T-cell (primary cell): Measurements from ENCODE around the gene DCPS. TPM values are rescaled to one million over a fixed set of nuclear protein-coding genes. Genes with fewer than 3 reads are reported as not detected.
A peak's percentile ranks its signal among the peaks of the same experiment; 100 is the strongest.
"Not testable (repeated sequence)": the region's sequence is repeated elsewhere in the genome, so short reads cannot be mapped to it uniquely, and the experiment has no call there.

ENCODE experiments used
- ATAC-seq, 4 experiments: fragments of 200-7000 bp in 3 of 4; fragments of 150-1000 bp in 1 of 4; cut with Tn5 transposase; replicated peaks in 1 of 4; 1 replicate in 3 of 4; 2 replicates in 1 of 4; pipeline ENCODE4 v1.10.0; 2021; ENCODE audit warnings: moderate library complexity in 3 of 4, mild to moderate bottlenecking in 2 of 4, moderate number of reproducible peaks in 1 of 4
- CTCF ChIA-PET, 2 donors: fragments of 300-600 bp; sonication (Branson Sonifier 250); formaldehyde crosslinking; loops; one replicate each; lab custom pipeline; 2022; ENCODE audit warnings: antibody characterized with exemption in 2 of 2; lab: Charles Lee
- POLR2A ChIA-PET, 2 donors: fragments of 300-600 bp; sonication (Branson Sonifier 250); formaldehyde crosslinking; loops; one replicate each; lab custom pipeline; 2022; ENCODE audit warnings: antibody characterized with exemption in 2 of 2; lab: Charles Lee
- DNase-seq, 35 experiments: peaks; one replicate each; pipeline versions ENCODE4 v3.0.0 to v3.0.0-alpha.2; 2013 to 2023
- H3K27ac ChIP-seq: one replicate; pipeline ENCODE4 v1.5.1; 2013; ENCODE audit warnings: low read length
- H3K27me3 ChIP-seq, 2 experiments: replicated peaks in 1 of 2; 1 replicate in 1 of 2; 2 replicates in 1 of 2; pipeline versions ENCODE4 v1.6.1 to v1.7.0; 2013; ENCODE audit warnings: low read length in 1 of 2, mixed read lengths in 1 of 2; ENCODE audit not compliant: control insufficient read depth in 2 of 2, insufficient read depth in 2 of 2; ENCODE audit errors: extremely low read depth in 1 of 2
- H3K36me3 ChIP-seq, 2 donors: 1 replicate in 1 of 2; 2 replicates in 1 of 2; pipeline versions ENCODE4 v1.6.1 to v1.7.0; 2013; ENCODE audit warnings: low read length in 1 of 2; ENCODE audit not compliant: control insufficient read depth in 2 of 2, insufficient read depth in 1 of 2; ENCODE audit errors: extremely low read depth in 1 of 2
- H3K4me1 ChIP-seq, 2 experiments: 1 replicate in 1 of 2; 2 replicates in 1 of 2; pipeline versions ENCODE4 v1.6.1 to v1.7.0; 2013; ENCODE audit warnings: low read length in 2 of 2, mixed read lengths in 1 of 2; ENCODE audit not compliant: insufficient read depth in 2 of 2, control insufficient read depth in 1 of 2; ENCODE audit errors: extremely low read depth in 1 of 2
- H3K4me3 ChIP-seq, 2 donors: 1 replicate in 1 of 2; 2 replicates in 1 of 2; pipeline versions ENCODE4 v1.5.1 to v1.7.0; 2013; ENCODE audit warnings: mild to moderate bottlenecking in 2 of 2, low read length in 1 of 2, moderate library complexity in 1 of 2; ENCODE audit not compliant: control insufficient read depth in 1 of 2; ENCODE audit errors: extremely low read depth in 1 of 2
- H3K9me3 ChIP-seq: 2 replicates; pipeline ENCODE4 v1.7.0; 2013
- H3K27ac Mint-ChIP-seq, 2 donors: one replicate each; pipeline ENCODE4 v1.8.0; 2020 to 2021; ENCODE audit warnings: mild to moderate bottlenecking in 2 of 2, mixed read lengths in 2 of 2
- H3K27me3 Mint-ChIP-seq, 2 donors: one replicate each; pipeline ENCODE4 v1.8.0; 2021 to 2022; ENCODE audit warnings: mixed read lengths in 2 of 2
- H3K36me3 Mint-ChIP-seq: one replicate; pipeline ENCODE4 v1.8.0; 2021; ENCODE audit warnings: mixed read lengths
- H3K4me1 Mint-ChIP-seq, 3 donors: one replicate each; pipeline ENCODE4 v1.8.0; 2020 to 2022; ENCODE audit warnings: mixed read lengths in 3 of 3, mild to moderate bottlenecking in 1 of 3
- H3K4me3 Mint-ChIP-seq, 3 donors: one replicate each; pipeline ENCODE4 v1.8.0; 2020 to 2022; ENCODE audit warnings: mild to moderate bottlenecking in 3 of 3, mixed read lengths in 3 of 3, moderate library complexity in 3 of 3
- H3K9me3 Mint-ChIP-seq, 3 donors: one replicate each; pipeline ENCODE4 v1.8.0; 2020 to 2022; ENCODE audit warnings: mixed read lengths in 3 of 3
- WGBS: methylation state at CpG from one replicate; pipeline ENCODE4 v1.1.5; 2013; ENCODE audit warnings: missing lambda C conversion rate; ENCODE audit not compliant: insufficient coverage; 5-methylcytosine and 5-hydroxymethylcytosine counted together
- total RNA-seq, 35 experiments: library from RNA in 6 of 35; stranded (reverse) in 6 of 35; fragments of 120-200 nt in 1 of 35; gene quantifications; one replicate each; pipeline versions ENCODE4 v1.2.1 to v1.2.4 and lab custom pipeline; 2013 to 2026

DCPS gene
- total RNA-seq, 5 donors from 2014 or later (not counting 1 experiment from before 2014, with no cell fraction given), result 12.4 to 23.7 (median 19.8) TPM

DNA sequence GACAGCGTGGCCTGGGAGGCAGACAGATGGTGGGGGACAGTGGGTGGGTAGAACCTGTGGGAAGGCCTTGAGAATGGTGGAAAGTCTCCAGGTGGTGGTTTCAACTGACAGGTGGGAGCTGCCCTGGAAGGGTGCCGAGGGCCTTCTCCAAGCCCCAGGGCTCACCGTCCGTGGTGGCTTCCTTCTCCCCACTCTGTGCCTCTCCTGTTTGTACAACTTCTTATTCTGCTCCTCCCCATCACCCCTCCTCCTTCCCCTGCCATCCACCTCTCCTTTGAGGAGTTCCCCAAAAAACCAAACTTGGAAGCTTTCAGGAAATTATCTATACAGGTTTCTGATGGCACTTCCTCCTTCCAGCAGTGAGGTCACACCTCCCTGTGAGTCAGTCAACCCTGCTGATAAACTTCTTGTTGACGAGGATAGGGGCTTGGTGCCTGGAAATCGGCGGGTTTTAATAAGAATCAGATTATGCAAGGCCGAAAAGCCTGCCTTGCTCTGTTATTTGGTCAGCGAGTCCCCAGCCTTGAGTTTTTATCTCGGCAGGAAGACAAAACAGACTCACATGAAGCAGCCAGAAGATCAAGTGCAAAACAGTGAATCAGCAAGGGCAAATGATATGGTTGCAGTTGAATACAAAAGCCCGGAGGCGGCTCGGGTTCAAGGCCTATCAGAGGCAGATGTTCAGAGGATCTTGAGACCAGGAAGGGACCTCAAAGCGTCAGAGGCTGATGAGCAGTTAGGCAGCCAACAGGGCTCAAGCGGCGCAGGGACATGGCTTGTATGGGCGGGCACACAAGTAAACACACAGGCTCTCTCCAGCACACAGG lies 42.1 kb downstream of the DCPS start:
- CTCF ChIA-PET, result no interaction called here
- Mint-ChIP-seq H3K27me3 (no peaks in the 10 kb centered on the region), H3K27ac (peak overlapping the region; percentile 45 to 61)

DNA sequence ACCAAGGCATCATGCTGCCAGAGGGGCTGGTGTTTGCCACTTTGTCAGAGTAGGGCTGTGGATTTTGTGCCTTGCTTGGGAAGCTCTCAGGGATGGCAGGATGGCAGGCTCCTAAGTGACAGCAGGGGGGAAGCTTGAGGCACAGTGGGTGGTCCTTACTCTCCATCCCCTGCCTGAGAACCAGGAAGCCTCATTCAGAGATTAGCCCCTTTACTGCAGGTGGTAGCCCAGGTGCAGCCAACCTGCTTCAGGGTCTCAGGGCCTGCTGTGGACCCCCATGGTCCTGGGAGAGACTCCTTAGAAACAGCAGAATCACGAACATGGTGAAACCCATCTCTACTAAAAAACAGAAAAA lies 42.7 kb downstream of the DCPS start:
- H3K27me3 ChIP-seq, result no peaks in the 10 kb centered on the region

More for the DNA sequence above, 42.1 kb downstream of the DCPS start:
- Histone ChIP-seq H3K27me3 (no peaks in the 10 kb centered on the region), H3K4me1 (no peaks in the 10 kb centered on the region), H3K27ac (no peak overlapping the region), H3K4me3 (no peak overlapping the region), H3K36me3 (peaks cover 19 to 60% of the 10 kb centered on the region in 2 donors), H3K9me3 (no peaks in the 10 kb centered on the region)
- WGBS, result 73% methylated on average over 16 of the region's 17 CpGs
- DNase-seq (peak in 4 of 35 experiments; percentile 15 to 51 (median 28)), ATAC-seq (no peak)
- Mint-ChIP-seq H3K36me3 (peaks cover 45% of the 10 kb centered on the region), H3K4me3 (no peak overlapping the region), H3K9me3 (no peaks in the 10 kb centered on the region), H3K4me1 (peaks cover under 1 to 8% (median 4%) of the 10 kb centered on the region in 3 donors)
- POLR2A ChIA-PET, result no interaction called here

DNA sequence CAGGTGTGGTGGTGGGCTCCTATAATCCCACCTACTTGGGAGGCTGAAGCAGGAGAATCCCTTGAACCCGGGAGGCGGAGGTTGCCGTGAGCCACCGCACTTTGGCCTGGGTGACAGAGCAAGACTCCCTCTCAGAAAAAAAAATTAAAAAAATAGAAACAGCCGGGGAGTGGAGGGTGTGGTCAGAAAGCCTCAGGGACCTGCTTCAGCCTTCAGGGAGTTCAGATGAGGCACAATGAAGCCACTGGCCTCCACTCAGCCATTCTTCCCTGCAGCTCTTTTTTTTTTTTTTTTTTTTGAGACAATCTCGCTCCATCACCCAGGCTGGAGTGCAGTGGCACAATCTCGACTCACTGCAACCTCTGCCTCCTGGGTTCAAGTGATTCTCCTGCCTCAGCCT lies 43.1 kb downstream of the DCPS start:
- POLR2A ChIA-PET, DNase-seq, H3K4me1 Mint-ChIP-seq, H3K4me3 ChIP-seq, H3K9me3 Mint-ChIP-seq, H3K4me3 Mint-ChIP-seq, ATAC-seq, H3K27me3 Mint-ChIP-seq, H3K27me3 ChIP-seq, H3K9me3 ChIP-seq, H3K27ac Mint-ChIP-seq, H3K27ac ChIP-seq, H3K4me1 ChIP-seq: not testable (repeated sequence)
- no CpG with 5 or more reads among the region's 7 CpGs for WGBS
- H3K36me3 ChIP-seq, result peaks cover 11 to 51% of the 10 kb centered on the region in 2 donors
- CTCF ChIA-PET, result interaction anchor here in 1 of 2 donors (0.7 kb wide), 1 partner anchor 102 kb away, joined by 7 read pairs; no protein-coding TSS in a partner anchor
- peaks cover 36% of the 10 kb centered on the region for H3K36me3 Mint-ChIP-seq

More for the DNA sequence above, 42.7 kb downstream of the DCPS start:
- H3K27ac ChIP-seq, result no peak overlapping the region
- CTCF ChIA-PET, result no interaction called here
- H3K4me3 ChIP-seq, result no peak overlapping the region
- H3K9me3 ChIP-seq, result no peaks in the 10 kb centered on the region
- Mint-ChIP-seq H3K9me3 (no peaks in the 10 kb centered on the region), H3K27me3 (no peaks in the 10 kb centered on the region), H3K4me3 (no peak overlapping the region), H3K36me3 (peaks cover 39% of the 10 kb centered on the region), H3K27ac (peak overlapping the region; percentile 45 to 61), H3K4me1 (peaks cover 4 to 10% (median 4%) of the 10 kb centered on the region in 3 donors)
- ATAC-seq (no peak), DNase-seq (no peak)
- POLR2A ChIA-PET, result no interaction called here
- H3K36me3 ChIP-seq, result peaks cover 14 to 54% of the 10 kb centered on the region in 2 donors
- WGBS, result no CpG with 5 or more reads among the region's 1 CpG
- H3K4me1 ChIP-seq, result peaks cover 0 to 2% of the 10 kb centered on the region in 2 experiments

GRCh38 chr11:126347751-126348668 lies 44.1 kb downstream of the DCPS start:
- H3K4me3 ChIP-seq, result no peak overlapping the region
- H3K9me3 ChIP-seq, result no peaks in the 10 kb centered on the region
- ChIA-PET POLR2A (no interaction called here), CTCF (interaction anchor here in 1 of 2 donors (0.6 to 0.7 kb wide), 2 partner anchors 101 to 833 kb away, joined by 4 to 7 read pairs; no protein-coding TSS in a partner anchor)
- WGBS, result 95% methylated on average over 14 of the region's 17 CpGs
- peaks cover 0 to 2% of the 10 kb centered on the region in 2 experiments for H3K4me1 ChIP-seq
- H3K27me3 ChIP-seq, result no peaks in the 10 kb centered on the region
- no peak for ATAC-seq
- H3K9me3 Mint-ChIP-seq, result no peaks in the 10 kb centered on the region
- peaks cover 4 to 16% (median 13%) of the 10 kb centered on the region in 3 donors for H3K4me1 Mint-ChIP-seq
- peaks cover 5 to 44% of the 10 kb centered on the region in 2 donors for H3K36me3 ChIP-seq
- no peak overlapping the region for H3K4me3 Mint-ChIP-seq
- H3K27ac Mint-ChIP-seq, result peak overlapping the region in 1 of 2 donors; percentile 18
- H3K27ac ChIP-seq, result no peak overlapping the region
- DNase-seq, result no peak
- H3K27me3 Mint-ChIP-seq, result no peaks in the 10 kb centered on the region
- peaks cover 28% of the 10 kb centered on the region for H3K36me3 Mint-ChIP-seq

DNA sequence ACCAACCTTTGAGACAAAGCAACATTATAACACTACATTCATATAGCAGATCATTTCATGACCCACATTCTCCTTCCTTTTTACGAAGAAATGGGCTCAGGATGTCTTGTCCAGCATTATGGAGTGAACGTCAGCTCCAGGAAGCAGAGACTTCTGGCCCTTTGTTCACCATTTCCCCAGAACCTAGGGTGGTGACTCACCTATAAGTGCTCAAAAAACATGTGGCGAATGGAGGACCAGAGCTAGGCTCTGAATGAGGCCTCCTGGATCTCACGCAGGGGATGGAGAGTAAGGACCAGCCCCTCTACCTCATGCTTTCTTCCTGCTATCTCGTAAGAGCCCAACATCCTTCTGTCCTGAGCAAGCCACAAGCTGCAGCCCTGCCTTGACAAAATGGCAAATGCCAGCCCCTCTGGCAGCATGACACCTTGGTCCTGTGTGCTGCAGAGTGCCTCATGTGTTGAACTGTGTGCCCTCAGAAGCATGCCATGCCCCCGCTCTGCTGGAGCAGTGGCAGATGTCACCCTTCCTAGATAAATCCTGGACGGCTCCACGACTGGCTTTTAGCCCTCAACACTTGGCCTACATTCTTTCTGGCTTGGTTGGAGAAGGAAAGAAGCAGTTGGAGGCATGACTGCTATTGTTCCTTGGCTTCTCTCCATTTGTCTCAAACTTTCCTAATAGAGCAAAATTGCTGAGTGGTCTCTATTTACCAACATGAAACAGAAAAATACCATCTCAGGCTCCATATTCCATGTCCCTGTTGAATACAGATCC lies 45.1 kb downstream of the DCPS start:
- no peak overlapping the region for H3K4me3 Mint-ChIP-seq
- H3K36me3 Mint-ChIP-seq, result peaks cover 24% of the 10 kb centered on the region
- H3K27me3 ChIP-seq, result no peaks in the 10 kb centered on the region
- no peaks in the 10 kb centered on the region for H3K9me3 Mint-ChIP-seq
- H3K9me3 ChIP-seq, result no peaks in the 10 kb centered on the region
- ChIA-PET CTCF (no interaction called here), POLR2A (no interaction called here)
- DNase-seq (no peak), ATAC-seq (peak in 1 of 4 experiments; percentile 28)
- no peaks in the 10 kb centered on the region for H3K27me3 Mint-ChIP-seq
- no peak overlapping the region for H3K27ac ChIP-seq
- no peak overlapping the region for H3K4me3 ChIP-seq
- H3K36me3 ChIP-seq, result peaks cover 5 to 34% of the 10 kb centered on the region in 2 donors
- peaks cover 0 to 2% of the 10 kb centered on the region in 2 experiments for H3K4me1 ChIP-seq
- H3K4me1 Mint-ChIP-seq, result peaks cover 11 to 26% (median 22%) of the 10 kb centered on the region in 3 donors
- peak overlapping the region in 1 of 2 donors; percentile 18 for H3K27ac Mint-ChIP-seq
- WGBS, result 96% methylated on average over 6 of the region's 8 CpGs
